CD4-positive, alpha-beta T cell treated with Interleukin-17A for 4 hours (primary cell): Measurements from ENCODE around the gene LRP8.
A peak's percentile ranks its signal among the peaks of the same experiment; 100 is the strongest.

Source experiments
- DNase-seq: peaks from one replicate; pipeline ENCODE4 v3.0.0-alpha.2; 2020; ENCODE audit warnings: mixed read lengths

The LRP8 gene

DNA sequence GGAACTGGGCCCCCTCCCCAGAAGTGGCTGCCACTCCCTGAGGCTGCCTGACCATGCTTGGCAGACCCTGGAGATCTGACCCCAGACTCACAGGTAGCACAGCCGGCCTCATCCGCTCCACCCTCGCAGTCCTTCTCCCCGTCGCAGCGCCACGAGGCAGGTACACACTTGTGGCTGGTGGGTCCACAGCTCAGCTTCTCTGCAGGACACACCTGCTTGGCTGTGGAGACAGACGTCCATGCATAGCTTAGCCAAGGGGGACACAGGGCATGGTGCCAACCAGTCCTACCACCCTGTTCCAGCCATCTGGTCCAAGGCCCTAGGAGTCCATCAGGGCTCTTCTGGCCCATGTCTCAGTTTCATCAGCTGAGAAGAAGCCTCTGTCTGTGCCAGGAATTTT, 47.4 kb downstream of the LRP8 start:
- no peak for DNase-seq

GRCh38 chr1:53279296-53280200, 48.3 kb downstream of the LRP8 start:
- no peak for DNase-seq

- peak; percentile 77 for DNase-seq
Observed at GRCh38 chr1:53278298-53278725, 49.6 kb downstream of the LRP8 start.

DNA sequence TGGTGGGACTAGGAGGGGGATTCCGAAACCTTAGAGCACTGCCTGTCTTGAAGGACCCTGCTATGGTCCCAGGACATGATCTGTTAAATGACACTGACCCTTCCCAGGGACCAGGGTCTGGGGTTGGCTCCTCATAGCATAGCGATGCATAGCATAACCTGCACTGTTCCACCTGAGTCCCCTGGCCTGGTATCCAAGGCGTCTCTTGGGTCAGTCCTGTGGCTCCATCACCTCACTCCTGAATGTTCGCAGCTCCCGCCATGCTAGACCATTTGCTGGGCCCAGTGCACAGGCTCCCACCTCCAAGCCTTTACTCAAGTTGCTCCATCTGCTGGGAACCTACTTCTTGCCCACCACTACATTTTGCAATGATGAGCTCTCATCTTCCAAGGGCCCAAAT, 50.5 kb downstream of the LRP8 start:
- no peak for DNase-seq

GRCh38 chr1:53276902-53277281, 51.0 kb downstream of the LRP8 start:
- no peak for DNase-seq

DNA sequence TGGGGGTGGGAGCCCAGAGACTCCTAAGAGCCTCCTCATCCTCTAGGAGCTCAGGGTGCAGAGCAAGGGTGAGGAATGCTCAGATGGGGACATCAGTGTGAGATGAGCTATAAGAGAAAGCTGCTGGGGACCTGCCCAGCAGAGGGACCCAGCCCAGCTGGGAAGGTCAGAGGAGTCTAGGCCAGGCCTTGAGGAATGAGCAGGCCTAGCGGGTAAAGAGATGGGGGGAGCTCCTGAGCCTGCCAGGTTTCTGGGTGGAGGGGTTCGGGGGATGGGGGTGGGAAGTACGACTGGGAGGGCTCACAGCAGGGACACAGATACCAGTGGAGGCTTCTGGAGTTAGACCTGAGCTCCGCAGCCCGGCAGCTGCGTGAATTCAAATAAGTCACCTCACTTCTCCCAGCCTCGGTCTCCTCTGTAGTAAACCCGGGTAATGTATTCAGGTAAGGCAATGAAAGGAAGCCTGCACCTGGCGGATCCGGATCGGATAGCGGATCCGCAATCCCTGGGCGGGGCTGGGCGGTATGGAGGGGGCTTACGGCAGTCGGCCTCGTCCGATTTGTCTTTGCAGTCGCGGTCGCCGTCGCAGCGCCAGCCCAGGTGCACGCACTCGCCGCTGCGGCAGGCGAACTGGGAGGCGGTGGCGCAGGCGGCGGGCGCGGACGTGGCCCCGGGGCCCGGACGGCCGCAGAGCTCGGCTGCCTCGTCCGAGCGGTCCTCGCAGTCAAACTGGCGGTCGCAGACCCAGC, 51.5 kb downstream of the LRP8 start:
- DNase-seq, result no peak

DNA sequence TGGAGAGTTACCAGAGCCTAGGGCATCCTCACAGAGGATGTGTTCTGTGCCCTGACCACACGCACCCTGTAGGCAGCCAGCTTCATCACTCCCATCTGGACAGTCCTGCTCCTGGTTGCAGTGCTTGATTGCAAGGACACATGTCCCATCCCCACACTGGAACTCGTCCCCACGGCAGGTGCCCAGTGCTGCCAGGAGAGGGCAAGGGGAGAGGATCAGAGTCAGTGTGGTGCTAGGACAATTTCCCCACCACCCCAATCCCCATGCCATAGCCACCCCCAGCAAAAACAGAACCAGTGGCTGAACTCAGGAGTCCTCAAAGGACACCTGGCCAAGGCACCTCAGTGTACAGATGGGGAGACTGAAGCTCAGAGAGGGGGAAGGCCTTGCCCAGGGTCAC, 52.3 kb downstream of the LRP8 start:
- DNase-seq, result no peak

GRCh38 chr1:53274541-53275185, 53.2 kb downstream of the LRP8 start:
- no peak for DNase-seq

DNA sequence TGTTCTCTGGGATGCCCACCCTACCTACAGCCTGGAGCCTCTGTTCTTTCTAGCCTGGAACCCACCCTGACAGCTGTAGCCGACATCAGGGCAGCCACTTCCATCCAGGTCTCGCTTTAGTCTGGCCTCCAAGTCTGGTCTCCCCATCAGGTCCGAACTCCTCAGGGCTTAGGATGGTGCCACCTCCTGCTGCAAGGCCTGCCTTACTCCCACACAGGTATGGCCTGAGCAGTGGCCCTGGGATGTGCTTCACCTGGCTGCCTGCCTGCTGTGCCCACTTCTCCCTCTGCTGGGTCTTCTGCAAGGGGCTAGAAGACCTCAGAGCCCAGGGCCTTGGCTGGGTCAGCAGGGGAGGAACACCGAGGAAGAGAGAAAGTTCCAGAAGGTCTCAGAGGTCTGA, 53.8 kb downstream of the LRP8 start:
- no peak for DNase-seq

GRCh38 chr1:53273526-53273925, 54.3 kb downstream of the LRP8 start:
- DNase-seq, result no peak

GRCh38 chr1:53272349-53272748, 55.5 kb downstream of the LRP8 start:
- no peak for DNase-seq

- no peak for DNase-seq
Observed at GRCh38 chr1:53271446-53272090, 56.3 kb downstream of the LRP8 start.

DNA sequence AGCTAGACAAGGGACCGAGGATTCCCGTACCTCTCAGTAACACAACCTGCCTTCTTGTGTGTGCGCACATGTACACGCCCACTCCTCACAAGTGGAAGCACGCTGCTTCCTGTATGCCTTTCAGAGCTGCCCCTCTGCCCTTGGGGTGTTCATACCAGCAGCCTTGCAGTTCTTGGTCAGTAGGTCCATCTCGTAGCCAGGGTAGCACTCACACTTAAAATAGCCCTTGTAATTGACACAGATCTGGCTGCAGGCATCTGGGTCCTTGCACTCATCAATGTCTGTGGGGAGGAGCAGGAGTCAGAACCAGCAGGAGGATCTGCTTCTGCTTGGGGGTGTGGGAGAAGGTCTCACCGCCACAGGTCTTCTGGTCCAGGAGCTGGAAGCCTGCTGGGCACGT, 57.0 kb downstream of the LRP8 start:
- DNase-seq, result no peak

- no peak for DNase-seq
Observed at GRCh38 chr1:53270107-53270506, 57.8 kb downstream of the LRP8 start.

- DNase-seq, result no peak
Observed at GRCh38 chr1:53267761-53268160, 60.1 kb downstream of the LRP8 start.

GRCh38 chr1:53266038-53266437, 61.8 kb downstream of the LRP8 start:
- DNase-seq, result no peak

- no peak for DNase-seq
Observed at GRCh38 chr1:53265581-53265980, 62.3 kb downstream of the LRP8 start.

DNA sequence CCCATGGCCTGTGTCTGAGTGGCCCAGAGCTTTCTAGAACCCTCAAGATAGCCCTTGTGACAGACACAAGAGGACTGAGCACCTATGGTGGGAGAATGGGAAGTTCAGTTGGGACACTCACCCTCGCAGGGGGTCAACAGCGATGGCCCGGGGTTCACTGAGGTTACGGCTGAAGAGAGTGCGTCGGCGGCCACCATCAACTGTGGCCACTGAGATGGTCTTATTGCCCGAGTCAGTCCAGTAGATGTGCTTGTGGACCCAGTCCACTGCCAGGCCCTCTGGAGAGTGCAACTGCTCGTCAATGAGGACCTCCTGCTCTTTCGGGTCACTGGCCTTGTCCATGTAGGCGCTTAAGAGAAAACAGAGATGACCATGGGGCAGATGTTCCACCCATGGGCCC, 63.8 kb downstream of the LRP8 start:
- DNase-seq, result no peak

DNA sequence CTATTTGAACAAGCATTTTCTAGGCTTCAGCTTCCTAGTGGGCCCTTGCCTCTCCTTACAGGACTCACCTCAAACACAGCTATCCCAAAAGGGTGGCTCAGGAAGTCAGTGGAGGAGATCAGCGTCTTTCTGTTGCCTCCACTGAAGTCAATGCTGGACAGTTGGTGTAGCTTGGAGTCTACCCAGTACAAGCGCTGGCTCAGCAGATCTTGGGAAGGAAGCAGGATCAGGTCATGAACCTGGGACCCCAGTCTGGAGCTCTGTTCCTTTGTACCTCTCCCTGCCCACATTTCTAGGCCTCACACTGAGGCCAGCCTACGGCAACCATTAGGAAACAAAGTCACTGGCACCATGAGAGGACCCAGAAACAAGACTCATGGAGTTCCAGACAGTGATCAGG, 65.9 kb downstream of the LRP8 start:
- no peak for DNase-seq

GRCh38 chr1:53260631-53261247, 67.1 kb downstream of the LRP8 start:
- DNase-seq, result no peak

DNA sequence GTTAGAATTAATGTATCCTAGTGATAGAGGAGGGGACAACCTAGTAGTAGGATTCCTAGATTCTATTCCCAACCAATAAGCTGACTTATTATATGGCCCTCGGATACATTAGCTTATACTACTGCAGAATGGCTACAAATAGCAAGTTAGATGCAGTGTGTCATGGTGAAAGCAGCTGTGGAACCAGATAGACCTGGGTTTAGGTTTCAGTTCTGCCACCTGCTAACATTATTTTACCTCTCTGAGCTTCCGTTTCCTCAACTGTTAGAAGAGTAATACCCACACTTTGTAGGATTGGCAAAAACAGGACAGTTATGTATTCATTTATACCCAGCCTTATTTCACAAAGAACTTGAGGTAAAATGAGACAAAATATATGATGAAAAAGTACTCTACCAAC, 67.9 kb downstream of the LRP8 start:
- DNase-seq, result no peak

DNA sequence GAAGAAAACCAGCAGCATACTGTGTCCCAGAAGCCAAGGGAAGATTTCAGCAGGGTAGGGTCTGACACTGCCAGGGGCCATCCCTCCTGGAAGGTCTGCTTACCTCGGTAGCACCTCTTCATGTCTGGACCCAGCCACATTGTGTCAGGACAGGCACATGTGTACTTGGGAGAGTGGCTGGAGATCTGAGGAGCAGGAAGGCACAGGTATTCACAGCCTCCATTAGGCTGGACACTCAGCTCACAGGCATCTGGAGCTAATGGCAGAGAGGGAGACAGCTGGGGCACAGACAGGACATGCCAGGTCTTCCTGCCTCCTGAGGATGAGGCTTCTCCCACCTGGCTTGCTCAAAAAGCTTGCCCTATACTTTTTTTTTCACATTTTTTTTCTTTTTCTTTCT, 69.7 kb downstream of the LRP8 start:
- no peak for DNase-seq
